ENCODE results near the gene SLC47A2. TPM values are rescaled to one million over a fixed set of nuclear protein-coding genes. Genes with fewer than 3 reads are reported as not detected.

The SLC47A2 gene
- total RNA-seq, 1 donor = not detected

GRCh38 chr17:19753051-19753509 lies 36.7 kb upstream of the SLC47A2 start:
- no peaks in the 10 kb centered on the region for H4K20me1 ChIP-seq (ENCODE audit: insufficient read depth, low read length)
- DNase-seq (ENCODE audit: insufficient read length, low spot score, missing footprints) = peak; percentile 99
- H3K9me3 ChIP-seq (ENCODE audit: low read depth, low read length) = no peaks in the 10 kb centered on the region
- TF ChIP-seq CTCF (IDR thresholded peaks at IDR 0.05; ENCODE audit: extremely low read depth, low read depth, low read length) = no peak
- H3K36me3 ChIP-seq (ENCODE audit: insufficient read depth, low read length) = no peaks in the 10 kb centered on the region
- H2AFZ ChIP-seq (ENCODE audit: low read length) = peak overlapping the region; percentile 89
- H3K4me3 ChIP-seq (ENCODE audit: insufficient read depth, low read length) = no peak overlapping the region
- H3K79me2 ChIP-seq (ENCODE audit: insufficient read depth, low read length) = no peaks in the 10 kb centered on the region
- peaks cover 25% of the 10 kb centered on the region for H3K4me1 ChIP-seq (ENCODE audit: insufficient read depth, low read length)
- peak overlapping the region; percentile 41 for H3K4me2 ChIP-seq (ENCODE audit: insufficient read depth, low read length)
- H3K27ac ChIP-seq (ENCODE audit: low read depth, low read length) = peak overlapping the region; percentile 96
- H3K27me3 ChIP-seq (ENCODE audit: insufficient read depth, low read length) = no peaks in the 10 kb centered on the region

DNA sequence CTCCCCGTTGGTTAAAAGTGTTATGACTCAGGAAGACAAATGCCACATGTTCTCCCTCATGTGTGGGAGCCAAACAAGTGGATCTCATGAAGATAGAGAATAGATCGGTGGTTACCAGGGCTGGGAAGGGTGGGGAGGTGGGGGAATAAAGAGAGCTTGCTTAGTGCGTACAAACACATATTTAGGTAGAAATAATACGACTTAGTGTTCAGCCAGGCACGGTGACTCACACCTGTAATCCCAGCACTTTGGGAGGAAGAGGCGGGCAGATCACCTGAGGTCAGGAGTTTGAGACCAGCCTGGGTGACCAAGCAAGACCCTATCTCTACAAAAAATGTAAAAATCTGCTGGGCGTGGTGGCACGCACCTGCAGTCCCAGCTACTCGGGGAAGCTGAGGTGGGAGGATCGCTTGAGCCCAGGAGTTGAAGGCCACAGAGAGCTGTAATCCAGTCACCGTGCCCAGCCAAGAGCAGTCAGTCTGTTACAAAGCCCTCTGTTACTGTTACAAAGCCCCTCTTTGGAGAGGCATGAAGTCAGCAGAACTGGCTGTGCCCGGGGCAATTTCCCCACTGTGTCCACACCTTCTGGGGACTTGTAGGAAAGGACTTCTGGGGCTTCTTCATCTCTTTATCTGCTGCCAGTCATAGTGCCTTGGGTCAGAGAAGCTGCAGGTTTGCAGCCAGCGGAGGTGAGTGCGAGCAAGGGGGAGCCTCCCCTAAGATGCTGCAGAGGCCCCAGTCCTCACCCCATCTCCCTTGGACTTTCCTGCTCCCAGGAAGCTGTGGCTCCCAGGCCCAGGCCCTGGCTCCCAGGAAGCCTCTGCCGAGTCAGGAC lies 36.0 kb upstream of the SLC47A2 start:
- no peaks in the 10 kb centered on the region for H3K27me3 ChIP-seq (ENCODE audit: insufficient read depth, low read length)
- no peak overlapping the region for H3K4me3 ChIP-seq (ENCODE audit: insufficient read depth, low read length)
- peak overlapping the region; percentile 96 for H3K27ac ChIP-seq (ENCODE audit: low read depth, low read length)
- no peak for TF ChIP-seq CTCF (IDR thresholded peaks at IDR 0.05; ENCODE audit: extremely low read depth, low read depth, low read length)
- H3K4me1 ChIP-seq (ENCODE audit: insufficient read depth, low read length) = peaks cover 28% of the 10 kb centered on the region
- H3K4me2 ChIP-seq (ENCODE audit: insufficient read depth, low read length) = peak overlapping the region; percentile 41
- H4K20me1 ChIP-seq (ENCODE audit: insufficient read depth, low read length) = no peaks in the 10 kb centered on the region
- peak; percentile 76 for DNase-seq (ENCODE audit: insufficient read length, low spot score, missing footprints)
- peak overlapping the region; percentile 89 for H2AFZ ChIP-seq (ENCODE audit: low read length)
- no peaks in the 10 kb centered on the region for H3K79me2 ChIP-seq (ENCODE audit: insufficient read depth, low read length)
- no peaks in the 10 kb centered on the region for H3K9me3 ChIP-seq (ENCODE audit: low read depth, low read length)
- H3K36me3 ChIP-seq (ENCODE audit: insufficient read depth, low read length) = no peaks in the 10 kb centered on the region

DNA sequence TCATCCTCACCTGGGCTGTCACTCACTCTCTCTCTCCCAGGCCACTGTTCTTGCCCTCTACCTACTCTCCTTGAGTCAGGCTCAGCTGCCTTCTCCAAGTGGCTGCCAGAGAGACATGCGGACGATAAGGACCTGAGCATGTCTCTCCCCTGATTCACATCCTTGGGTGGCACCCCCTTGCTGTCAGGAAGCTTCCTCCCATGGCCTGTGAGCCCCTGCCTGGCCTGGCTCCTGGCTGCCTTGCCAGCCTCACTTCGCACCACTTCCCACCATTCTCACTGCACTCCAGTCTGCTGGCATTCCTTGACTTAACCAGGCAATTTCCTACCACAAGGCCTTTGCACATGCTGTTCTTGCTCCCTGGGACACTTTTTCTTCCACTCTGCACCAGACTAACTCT lies 34.5 kb upstream of the SLC47A2 start:
- peak; percentile 77 for DNase-seq (ENCODE audit: insufficient read length, low spot score, missing footprints)
- Histone ChIP-seq H3K79me2 (ENCODE audit: insufficient read depth, low read length) (no peaks in the 10 kb centered on the region), H3K27ac (ENCODE audit: low read depth, low read length) (no peak overlapping the region), H3K36me3 (ENCODE audit: insufficient read depth, low read length) (no peaks in the 10 kb centered on the region), H3K27me3 (ENCODE audit: insufficient read depth, low read length) (no peaks in the 10 kb centered on the region), H3K4me3 (ENCODE audit: insufficient read depth, low read length) (no peak overlapping the region), H2AFZ (ENCODE audit: low read length) (no peak overlapping the region), H3K9me3 (ENCODE audit: low read depth, low read length) (no peaks in the 10 kb centered on the region), H4K20me1 (ENCODE audit: insufficient read depth, low read length) (no peaks in the 10 kb centered on the region), H3K4me2 (ENCODE audit: insufficient read depth, low read length) (no peak overlapping the region), H3K4me1 (ENCODE audit: insufficient read depth, low read length) (peaks cover 28% of the 10 kb centered on the region)
- TF ChIP-seq CTCF (IDR thresholded peaks at IDR 0.05; ENCODE audit: extremely low read depth, low read depth, low read length) = no peak

- Histone ChIP-seq H3K4me1 (ENCODE audit: insufficient read depth, low read length) (peaks cover 30% of the 10 kb centered on the region), H3K36me3 (ENCODE audit: insufficient read depth, low read length) (no peaks in the 10 kb centered on the region), H3K27ac (ENCODE audit: low read depth, low read length) (no peak overlapping the region), H3K79me2 (ENCODE audit: insufficient read depth, low read length) (no peaks in the 10 kb centered on the region), H3K4me2 (ENCODE audit: insufficient read depth, low read length) (no peak overlapping the region), H3K4me3 (ENCODE audit: insufficient read depth, low read length) (no peak overlapping the region), H4K20me1 (ENCODE audit: insufficient read depth, low read length) (no peaks in the 10 kb centered on the region), H3K27me3 (ENCODE audit: insufficient read depth, low read length) (no peaks in the 10 kb centered on the region), H3K9me3 (ENCODE audit: low read depth, low read length) (no peaks in the 10 kb centered on the region), H2AFZ (ENCODE audit: low read length) (no peak overlapping the region)
- no peak for DNase-seq (ENCODE audit: insufficient read length, low spot score, missing footprints)
- TF ChIP-seq CTCF (IDR thresholded peaks at IDR 0.05; ENCODE audit: extremely low read depth, low read depth, low read length) = no peak
These were observed 33.7 kb upstream of the SLC47A2 start for GRCh38 chr17:19750020-19750572.

Data from osteoblast (primary cell).